Colonic mucosa (tissue), 4 donors: ENCODE measurements around the gene USP8. TPM values are rescaled to one million over a fixed set of nuclear protein-coding genes. Genes with fewer than 3 reads are reported as not detected.

Source experiments
- DNase-seq: peaks from one replicate; pipeline ENCODE4 v3.0.0-alpha.2; 2020
- H3K27ac ChIP-seq: fragments of 200-600 bp; one replicate; pipeline ENCODE4 v1.8.0; 2021
- H3K27me3 ChIP-seq: fragments of 200-600 bp; one replicate; pipeline ENCODE4 v1.8.0; 2021
- H3K36me3 ChIP-seq: fragments of 200-600 bp; one replicate; pipeline ENCODE4 v1.8.0; 2021
- H3K4me1 ChIP-seq: fragments of 200-600 bp; one replicate; pipeline ENCODE4 v1.8.0; 2021; ENCODE audit warnings: mild to moderate bottlenecking
- H3K4me3 ChIP-seq: fragments of 200-600 bp; one replicate; pipeline ENCODE4 v1.8.0; 2021
- H3K9ac ChIP-seq, 2 donors: one replicate each; pipeline ENCODE4 v1.7.0; 2013; ENCODE audit warnings: control low read depth in 2 of 2, low read depth in 2 of 2, low read length in 2 of 2
- H3K9me3 ChIP-seq: fragments of 200-600 bp; one replicate; pipeline ENCODE4 v1.8.0; 2021
- CTCF ChIP-seq: fragments of 200-600 bp; IDR thresholded peaks from one replicate; pipeline ENCODE4 v1.8.0; 2022; ENCODE audit warnings: antibody characterized with exemption, mild to moderate bottlenecking
- intact Hi-C: fragments of 100-400 bp; cut with DNase I; formaldehyde crosslinking; loops from one replicate; pipeline ENCODE4 v1.14.1; 2022
- total RNA-seq, 2 donors: library from RNA; stranded (reverse); fragmentation: NEBNext Ultra II Directional in 1 of 2; extraction: Animal tissue kit (Norgen Biotek cat#: 25700) in 1 of 2; gene quantifications; one replicate each; pipeline ENCODE4 v1.2.1, GENCODE V29; 2021
- donor health status: healthy.
- donor health status: DM: no; HTN: no; CAD: no.
- donor health status: DM: no; HTN: no; CAD: no.

Gene USP8
- total RNA-seq, 2 donors from 2014 or later: 54.4 to 98.9 TPM

GRCh38 chr15:50562735-50563640, 138.8 kb downstream of the USP8 start:
- Histone ChIP-seq H3K9ac (no peak overlapping the region), H3K4me1 (no peaks in the 10 kb centered on the region), H3K4me3 (no peak overlapping the region), H3K9me3 (no peaks in the 10 kb centered on the region), H3K27me3 (no peaks in the 10 kb centered on the region), H3K27ac (no peak overlapping the region), H3K36me3 (peaks cover 4% of the 10 kb centered on the region)
- no peak for TF ChIP-seq CTCF
- intact Hi-C loops: no loop called here
- no peak for DNase-seq

- intact Hi-C loops: no loop called here
- Histone ChIP-seq H3K4me1 (no peaks in the 10 kb centered on the region), H3K4me3 (no peak overlapping the region), H3K27me3 (no peaks in the 10 kb centered on the region), H3K36me3 (peaks cover 6% of the 10 kb centered on the region), H3K27ac (no peak overlapping the region), H3K9me3 (no peaks in the 10 kb centered on the region), H3K9ac (no peak overlapping the region)
- no peak for DNase-seq
- no peak for TF ChIP-seq CTCF
Observed at GRCh38 chr15:50563756-50564155, 139.6 kb downstream of the USP8 start.

Other genes with a start within 250 kb of the USP8 start
- 10 to 100 TPM; 35.6 to 55.7 TPM for gene SLC27A2, start 242.2 kb upstream of the USP8 start, total RNA-seq
- gene HDC, start 158.7 kb upstream of the USP8 start, total RNA-seq: 1 to 10 TPM; 2.0 to 4.1 TPM
- 10 to 100 TPM; 13.6 to 15.7 TPM for gene GABPB1, start 69.2 kb upstream of the USP8 start, total RNA-seq
- gene USP50, start 122.3 kb downstream of the USP8 start, total RNA-seq: not detected